ENCODE results near the gene C1QTNF8. TPM values are rescaled to one million over a fixed set of nuclear protein-coding genes. Genes with fewer than 3 reads are reported as not detected.

The C1QTNF8 gene, protein sequence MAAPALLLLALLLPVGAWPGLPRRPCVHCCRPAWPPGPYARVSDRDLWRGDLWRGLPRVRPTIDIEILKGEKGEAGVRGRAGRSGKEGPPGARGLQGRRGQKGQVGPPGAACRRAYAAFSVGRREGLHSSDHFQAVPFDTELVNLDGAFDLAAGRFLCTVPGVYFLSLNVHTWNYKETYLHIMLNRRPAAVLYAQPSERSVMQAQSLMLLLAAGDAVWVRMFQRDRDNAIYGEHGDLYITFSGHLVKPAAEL
- total RNA-seq (2012; rRNA removed), result not detected in 2 replicates

DNA sequence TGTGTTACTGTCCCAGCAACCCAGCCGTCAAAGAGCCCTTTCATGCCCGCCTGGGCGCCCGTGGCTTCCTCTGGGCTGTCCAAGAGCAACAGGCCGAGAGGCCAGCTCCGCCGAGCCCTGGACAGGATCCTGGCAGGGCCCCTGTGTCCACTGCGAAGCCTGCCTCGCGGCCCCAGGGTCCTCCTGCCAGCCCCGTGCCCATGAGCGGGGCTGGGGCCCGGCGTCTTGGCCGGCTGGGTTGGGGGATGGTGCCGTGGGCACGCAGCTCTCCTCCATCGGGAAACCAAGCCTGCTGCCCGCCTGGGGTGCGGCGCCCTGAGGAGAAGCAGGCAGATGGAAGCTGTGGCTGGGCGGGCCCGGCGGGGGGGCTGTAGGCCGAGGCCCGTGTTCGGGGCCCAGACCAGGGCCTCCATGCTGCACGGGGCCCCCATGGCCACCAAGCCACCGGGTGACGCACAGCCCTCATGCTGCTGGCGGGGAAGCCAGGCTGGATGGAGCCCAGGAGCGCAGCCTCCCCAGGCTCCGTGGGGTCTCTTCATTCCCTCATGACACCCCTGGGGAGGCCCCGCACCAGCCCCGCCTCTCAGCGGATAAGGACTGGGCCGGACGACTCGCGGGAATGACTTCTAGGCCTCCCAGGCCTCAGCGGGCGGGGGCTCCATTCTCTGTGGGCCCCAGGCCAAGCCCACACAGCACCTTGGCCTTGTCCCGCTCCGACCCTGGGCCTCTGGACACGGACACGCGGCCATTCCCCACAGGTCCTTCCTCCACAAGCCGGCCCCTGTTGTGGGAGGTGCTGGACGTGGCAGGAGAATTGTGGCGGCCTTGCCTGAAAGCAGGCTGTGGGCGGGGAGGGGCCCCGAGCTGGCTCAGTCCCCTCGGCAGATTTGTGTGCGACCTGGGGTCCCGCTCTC, at the start of gene C1QTNF8:
TSS of gene C1QTNF8 (minus strand) at position 76 of the 914 bp plus-strand sequence. CDS start 1,322 bp downstream, outside the sequence.
- Histone ChIP-seq H3K9me3 (replicated peaks; ENCODE audit: low read length) (no peaks in the 10 kb centered on the region), H3K27me3 (ENCODE audit: control insufficient read depth, insufficient read depth, low read length) (no peaks in the 10 kb centered on the region), H3K4me3 (ENCODE audit: low read length) (no peak within 1 kb of the TSS)

DNA sequence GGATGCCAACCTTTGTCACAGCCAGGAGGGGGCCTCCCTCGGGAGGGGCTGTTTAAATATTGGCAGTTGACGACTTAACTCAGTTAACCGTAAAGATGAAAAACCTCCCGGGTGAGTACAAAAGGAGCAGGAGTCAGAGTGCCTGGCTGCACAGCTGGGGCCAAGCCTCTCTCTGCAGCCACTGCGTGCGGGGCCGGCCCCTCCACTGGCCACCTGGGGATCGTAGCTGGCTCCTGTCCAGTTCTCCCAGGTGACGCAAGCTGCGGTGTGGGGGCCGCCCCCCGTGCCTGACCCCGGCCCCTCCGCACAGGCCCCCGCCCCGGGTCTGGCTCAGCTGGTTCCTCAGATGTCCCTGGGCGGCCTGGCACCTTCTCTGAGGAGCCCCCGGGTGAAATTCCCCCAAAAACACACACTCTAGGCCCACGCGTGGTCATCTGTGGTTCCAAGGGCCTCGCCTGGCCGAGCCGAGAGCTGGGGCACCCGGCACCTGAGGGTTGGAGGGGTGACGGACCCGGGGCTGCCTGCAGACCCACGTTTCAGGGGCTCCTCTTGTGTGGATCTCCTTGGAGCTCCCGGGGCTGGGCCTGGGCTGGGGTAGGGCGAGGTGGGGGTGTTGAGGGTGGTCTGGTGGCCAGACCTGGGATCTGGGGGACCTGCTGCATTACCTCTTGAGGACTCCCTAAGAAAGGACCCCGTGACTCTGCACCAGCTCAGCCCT, 49.5 kb upstream of the C1QTNF8 start:
- Histone ChIP-seq H3K4me1 (ENCODE audit: control insufficient read depth, insufficient read depth, low read length) (peaks cover 4% of the 10 kb centered on the region), H3K36me3 (ENCODE audit: insufficient read depth, low read length) (no peaks in the 10 kb centered on the region), H3K4me3 (ENCODE audit: low read length) (no peak overlapping the region), H3K9me3 (replicated peaks; ENCODE audit: low read length) (no peaks in the 10 kb centered on the region), H3K4me2 (ENCODE audit: low read length) (no peak overlapping the region), H3K9ac (ENCODE audit: low read depth, low read length) (no peak overlapping the region), H3K27me3 (ENCODE audit: control insufficient read depth, insufficient read depth, low read length) (peaks cover 66% of the 10 kb centered on the region)

More for the DNA sequence above, at the start of gene C1QTNF8:
- Histone ChIP-seq H3K36me3 (ENCODE audit: insufficient read depth, low read length) (no peaks in the 10 kb centered on the region), H3K9ac (ENCODE audit: low read depth, low read length) (no peak within 1 kb of the TSS), H3K4me2 (ENCODE audit: low read length) (no peak within 1 kb of the TSS), H3K4me1 (ENCODE audit: control insufficient read depth, insufficient read depth, low read length) (peaks cover 14% of the 10 kb centered on the region)

DNA sequence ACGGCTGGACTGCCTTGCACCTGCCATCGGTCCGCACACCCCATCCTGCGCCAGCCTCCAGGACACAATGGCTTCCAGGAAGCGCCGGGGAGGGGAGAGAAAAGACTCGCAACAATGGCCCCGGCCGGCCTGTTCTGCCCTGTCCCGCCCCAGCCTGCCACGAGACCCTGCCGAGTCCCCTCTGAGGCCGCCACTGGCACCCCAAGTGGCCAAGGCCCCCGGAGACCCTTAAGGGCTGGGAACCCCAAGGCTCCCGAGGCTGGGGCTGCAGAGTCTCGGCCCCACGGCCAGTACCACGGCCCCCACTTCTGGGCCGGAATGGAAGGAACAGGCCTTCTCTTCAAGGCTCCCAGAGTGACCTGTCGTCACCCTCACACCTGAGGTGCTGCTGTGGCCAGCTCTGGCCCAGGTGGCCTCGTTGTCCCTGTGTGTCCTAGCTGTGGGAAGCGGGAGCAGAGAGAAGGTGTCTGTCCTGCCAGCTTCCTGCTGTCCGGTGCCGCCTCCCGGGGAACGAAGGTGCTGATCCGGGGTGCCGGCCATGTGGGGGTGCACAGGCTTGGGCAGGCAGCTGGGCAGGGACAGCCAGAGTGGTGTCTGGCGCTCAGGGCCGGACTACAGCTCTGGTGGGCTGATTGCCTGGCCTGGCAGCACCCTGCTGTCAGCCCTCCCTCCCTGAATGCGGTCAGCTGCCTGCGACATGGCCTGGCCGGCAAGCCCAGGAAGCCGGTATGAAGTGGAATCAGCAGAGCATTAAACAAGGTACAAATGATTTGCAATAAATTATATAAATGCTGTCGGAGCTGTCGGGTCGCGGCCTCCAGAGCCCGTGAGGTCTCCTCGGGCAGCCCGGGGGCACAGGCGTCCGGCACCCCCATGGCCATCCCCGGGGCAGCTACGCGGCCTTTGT, 48.7 kb upstream of the C1QTNF8 start:
- Histone ChIP-seq H3K9ac (ENCODE audit: low read depth, low read length) (no peak overlapping the region), H3K4me1 (ENCODE audit: control insufficient read depth, insufficient read depth, low read length) (no peaks in the 10 kb centered on the region), H3K4me3 (ENCODE audit: low read length) (no peak overlapping the region), H3K27me3 (ENCODE audit: control insufficient read depth, insufficient read depth, low read length) (peaks cover 62% of the 10 kb centered on the region), H3K36me3 (ENCODE audit: insufficient read depth, low read length) (no peaks in the 10 kb centered on the region), H3K4me2 (ENCODE audit: low read length) (no peak overlapping the region), H3K9me3 (replicated peaks; ENCODE audit: low read length) (no peaks in the 10 kb centered on the region)

DNA sequence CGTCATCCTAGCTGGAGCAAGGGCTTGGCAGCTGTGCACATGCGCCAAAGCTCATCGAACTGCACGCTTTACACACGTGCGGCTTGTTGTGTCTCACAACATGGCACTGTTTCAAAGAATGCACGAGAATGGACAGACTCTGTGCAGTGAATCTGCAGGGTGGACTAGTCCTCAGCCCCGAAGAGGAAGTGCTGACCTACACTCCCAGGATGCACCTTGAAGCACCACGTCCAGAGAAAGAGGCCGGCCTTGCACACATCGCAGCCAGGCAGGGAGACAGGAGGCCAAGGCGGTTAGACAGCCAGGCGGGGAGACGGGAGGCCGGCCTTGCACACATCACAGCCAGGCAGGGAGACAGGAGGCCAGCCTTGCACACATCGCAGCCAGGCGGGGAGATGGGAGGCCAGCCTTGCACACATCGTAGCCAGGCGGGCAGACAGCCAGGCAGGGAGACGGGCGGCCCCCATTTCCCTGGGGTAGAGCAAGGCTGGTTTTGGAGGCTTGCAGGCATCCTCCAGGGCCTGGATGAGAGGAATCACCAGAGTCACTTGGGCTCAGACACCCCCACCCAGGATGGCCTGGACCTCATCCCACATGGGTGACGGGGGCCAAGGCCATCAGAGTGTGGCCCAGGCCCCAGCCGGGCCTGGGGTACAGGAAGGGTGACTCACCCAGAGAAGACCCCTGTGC, 47.9 kb upstream of the C1QTNF8 start:
- Histone ChIP-seq H3K27me3 (ENCODE audit: control insufficient read depth, insufficient read depth, low read length) (peaks cover 54% of the 10 kb centered on the region), H3K4me3 (ENCODE audit: low read length) (no peak overlapping the region)

DNA sequence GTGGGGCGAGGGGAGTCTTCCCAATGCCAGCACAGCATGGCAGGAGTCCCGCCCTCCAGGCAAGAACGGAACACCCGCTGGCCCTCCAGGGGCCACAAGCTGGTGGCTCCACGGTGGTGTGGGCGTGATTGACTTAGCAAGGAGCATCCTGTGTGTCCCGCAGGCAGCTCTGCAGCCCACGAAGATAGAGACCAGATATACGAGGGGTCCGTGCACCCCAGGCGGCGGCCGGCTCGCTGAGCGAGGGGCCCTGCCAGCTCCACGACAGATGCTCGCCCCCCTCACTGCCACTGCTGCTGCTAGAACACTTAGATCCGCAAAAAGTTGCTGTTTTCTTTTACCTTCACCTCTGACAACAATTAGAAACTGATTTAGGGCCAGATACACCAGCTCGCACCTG, 46.9 kb upstream of the C1QTNF8 start:
- H3K27me3 ChIP-seq (ENCODE audit: control insufficient read depth, insufficient read depth, low read length), result peaks cover 50% of the 10 kb centered on the region
- no peaks in the 10 kb centered on the region for H3K4me1 ChIP-seq (ENCODE audit: control insufficient read depth, insufficient read depth, low read length)
- no peak overlapping the region for H3K4me2 ChIP-seq (ENCODE audit: low read length)
- H3K4me3 ChIP-seq (ENCODE audit: low read length), result no peak overlapping the region
- H3K9me3 ChIP-seq (replicated peaks; ENCODE audit: low read length), result no peaks in the 10 kb centered on the region
- H3K36me3 ChIP-seq (ENCODE audit: insufficient read depth, low read length), result no peaks in the 10 kb centered on the region
- H3K9ac ChIP-seq (ENCODE audit: low read depth, low read length), result no peak overlapping the region

More for the DNA sequence above, 47.9 kb upstream of the C1QTNF8 start:
- no peak overlapping the region for H3K4me2 ChIP-seq (ENCODE audit: low read length)
- H3K9me3 ChIP-seq (replicated peaks; ENCODE audit: low read length), result no peaks in the 10 kb centered on the region
- H3K36me3 ChIP-seq (ENCODE audit: insufficient read depth, low read length), result no peaks in the 10 kb centered on the region
- no peaks in the 10 kb centered on the region for H3K4me1 ChIP-seq (ENCODE audit: control insufficient read depth, insufficient read depth, low read length)
- H3K9ac ChIP-seq (ENCODE audit: low read depth, low read length), result no peak overlapping the region

DNA sequence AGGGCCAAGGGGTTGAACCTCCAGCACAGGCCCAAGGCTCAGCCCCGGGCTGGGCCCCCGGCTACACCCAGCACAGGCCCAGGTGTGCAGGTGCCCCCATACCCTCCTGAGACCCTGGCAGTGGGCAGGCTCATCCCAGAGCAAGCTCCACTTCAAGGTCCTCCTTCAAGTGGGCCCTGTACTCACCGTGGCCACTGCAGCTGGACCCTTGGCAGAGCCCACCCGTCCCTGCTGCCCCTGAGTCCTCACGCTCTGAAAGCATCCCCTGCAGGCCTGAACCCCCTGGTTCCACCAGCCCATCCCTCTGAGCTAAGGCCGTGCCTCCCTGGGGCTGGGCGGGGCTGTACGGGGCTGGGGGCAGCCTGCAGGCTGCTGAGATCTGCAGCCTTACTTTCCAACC, 45.7 kb upstream of the C1QTNF8 start:
- no peak overlapping the region for H3K9ac ChIP-seq (ENCODE audit: low read depth, low read length)
- no peaks in the 10 kb centered on the region for H3K9me3 ChIP-seq (replicated peaks; ENCODE audit: low read length)
- no peaks in the 10 kb centered on the region for H3K4me1 ChIP-seq (ENCODE audit: control insufficient read depth, insufficient read depth, low read length)
- H3K27me3 ChIP-seq (ENCODE audit: control insufficient read depth, insufficient read depth, low read length), result peaks cover 50% of the 10 kb centered on the region
- no peak overlapping the region for H3K4me3 ChIP-seq (ENCODE audit: low read length)
- H3K4me2 ChIP-seq (ENCODE audit: low read length), result no peak overlapping the region
- no peaks in the 10 kb centered on the region for H3K36me3 ChIP-seq (ENCODE audit: insufficient read depth, low read length)

DNA sequence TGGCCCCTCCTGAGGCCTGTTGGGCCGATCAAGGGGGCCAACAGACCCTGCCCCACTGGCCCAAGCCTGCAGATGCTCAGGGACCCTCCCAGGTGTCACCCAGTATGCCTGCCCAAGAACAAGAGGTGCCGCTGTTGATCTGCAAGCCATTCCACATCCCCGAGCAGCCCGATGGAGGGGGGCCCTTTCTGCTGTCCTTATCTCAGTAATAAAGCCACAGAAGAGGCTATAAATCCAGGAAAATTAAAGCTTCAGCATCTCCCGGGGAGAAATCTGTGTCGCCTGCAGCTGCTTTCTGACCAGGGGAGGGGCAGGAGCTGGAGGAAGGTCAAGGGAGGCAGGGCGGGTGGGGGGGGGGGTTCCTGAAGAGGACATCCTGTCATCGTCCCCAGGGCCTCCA, 45.1 kb upstream of the C1QTNF8 start:
- Histone ChIP-seq H3K4me1 (ENCODE audit: control insufficient read depth, insufficient read depth, low read length) (no peaks in the 10 kb centered on the region), H3K9ac (ENCODE audit: low read depth, low read length) (no peak overlapping the region), H3K9me3 (replicated peaks; ENCODE audit: low read length) (no peaks in the 10 kb centered on the region), H3K27me3 (ENCODE audit: control insufficient read depth, insufficient read depth, low read length) (peaks cover 47% of the 10 kb centered on the region), H3K36me3 (ENCODE audit: insufficient read depth, low read length) (no peaks in the 10 kb centered on the region), H3K4me3 (ENCODE audit: low read length) (no peak overlapping the region), H3K4me2 (ENCODE audit: low read length) (no peak overlapping the region)

DNA sequence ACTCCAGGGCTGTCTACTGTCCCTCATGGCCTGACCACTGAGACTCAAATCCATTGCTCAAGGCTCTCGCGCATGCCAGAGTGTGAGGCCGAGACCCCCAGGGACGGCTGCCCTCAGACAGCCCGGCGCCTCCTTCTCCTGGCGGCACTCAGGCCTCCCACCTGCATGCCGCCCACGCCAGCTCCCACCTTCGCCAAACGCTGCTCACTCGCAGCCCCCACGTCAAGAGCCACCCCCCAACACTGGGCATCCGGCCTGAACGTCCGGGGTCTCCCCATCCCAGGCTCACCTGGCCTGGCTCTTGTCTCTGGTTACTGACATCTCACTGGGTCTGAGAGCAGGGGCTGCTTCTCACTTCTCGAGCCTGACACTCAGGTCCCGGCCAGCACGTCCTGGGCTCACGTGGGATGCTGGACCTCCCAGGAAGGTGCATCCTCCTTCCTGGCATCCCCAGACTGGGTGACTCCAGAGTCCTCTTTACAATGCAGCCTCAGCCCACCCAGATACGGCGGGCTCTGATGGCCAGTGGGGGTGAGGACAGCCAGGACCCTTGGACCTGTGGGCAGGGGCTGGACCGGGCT, 44.6 kb upstream of the C1QTNF8 start:
- H3K9me3 ChIP-seq (replicated peaks; ENCODE audit: low read length), result no peaks in the 10 kb centered on the region

DNA sequence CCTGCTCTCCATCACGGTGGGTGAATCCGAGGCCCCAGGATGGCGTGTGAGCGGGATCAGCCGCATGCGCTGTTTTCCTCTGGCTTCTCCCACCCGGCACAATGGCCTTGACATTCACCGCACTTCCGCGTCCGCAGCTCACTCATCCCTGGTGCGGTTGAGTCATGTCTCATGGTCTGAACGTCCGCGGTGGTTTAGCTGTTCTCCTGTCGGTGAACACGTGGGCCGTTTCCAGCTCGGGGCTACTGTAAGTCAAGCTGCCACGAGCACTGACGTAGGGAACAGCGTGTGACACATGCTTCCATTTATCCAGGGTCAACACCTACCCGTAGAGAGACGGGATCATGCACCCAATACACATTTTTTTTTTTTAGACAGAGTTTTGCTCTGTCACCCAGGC, 41.6 kb upstream of the C1QTNF8 start:
- Histone ChIP-seq H3K4me1 (ENCODE audit: control insufficient read depth, insufficient read depth, low read length) (no peaks in the 10 kb centered on the region), H3K36me3 (ENCODE audit: insufficient read depth, low read length) (no peaks in the 10 kb centered on the region), H3K9ac (ENCODE audit: low read depth, low read length) (no peak overlapping the region), H3K4me3 (ENCODE audit: low read length) (no peak overlapping the region), H3K27me3 (ENCODE audit: control insufficient read depth, insufficient read depth, low read length) (peaks cover 38% of the 10 kb centered on the region), H3K4me2 (ENCODE audit: low read length) (no peak overlapping the region), H3K9me3 (replicated peaks; ENCODE audit: low read length) (no peaks in the 10 kb centered on the region)

More for the DNA sequence above, 44.6 kb upstream of the C1QTNF8 start:
- no peaks in the 10 kb centered on the region for H3K4me1 ChIP-seq (ENCODE audit: control insufficient read depth, insufficient read depth, low read length)
- H3K4me2 ChIP-seq (ENCODE audit: low read length), result no peak overlapping the region
- no peak overlapping the region for H3K9ac ChIP-seq (ENCODE audit: low read depth, low read length)
- peaks cover 50% of the 10 kb centered on the region for H3K27me3 ChIP-seq (ENCODE audit: control insufficient read depth, insufficient read depth, low read length)
- no peak overlapping the region for H3K4me3 ChIP-seq (ENCODE audit: low read length)
- no peaks in the 10 kb centered on the region for H3K36me3 ChIP-seq (ENCODE audit: insufficient read depth, low read length)

DNA sequence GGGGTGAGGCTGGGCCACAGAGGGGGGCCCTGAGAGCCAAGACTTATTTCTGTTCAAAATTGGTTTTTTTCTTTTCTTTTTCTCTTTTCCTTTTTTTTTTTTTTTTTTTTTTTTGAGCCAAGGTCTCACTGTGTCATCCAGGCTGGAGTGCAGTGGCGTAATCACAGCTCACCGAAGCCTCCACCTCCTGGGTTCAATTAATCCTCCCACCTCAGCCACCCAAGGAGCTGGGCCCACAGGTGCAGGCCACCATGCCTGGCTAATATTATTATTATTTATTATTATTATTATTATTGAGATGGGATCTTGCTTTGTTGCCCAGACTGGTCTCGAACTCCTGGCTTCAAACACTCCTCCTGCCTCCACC, 39.4 kb upstream of the C1QTNF8 start:
- Histone ChIP-seq H3K4me3 (ENCODE audit: low read length) (no peak overlapping the region), H3K27me3 (ENCODE audit: control insufficient read depth, insufficient read depth, low read length) (peaks cover 24% of the 10 kb centered on the region), H3K9me3 (replicated peaks; ENCODE audit: low read length) (no peaks in the 10 kb centered on the region), H3K36me3 (ENCODE audit: insufficient read depth, low read length) (no peaks in the 10 kb centered on the region), H3K9ac (ENCODE audit: low read depth, low read length) (no peak overlapping the region), H3K4me1 (ENCODE audit: control insufficient read depth, insufficient read depth, low read length) (no peaks in the 10 kb centered on the region), H3K4me2 (ENCODE audit: low read length) (no peak overlapping the region)
